Posterior cingulate gyrus (tissue), 11 donors: Measurements from ENCODE around the gene G3BP1.
"Not testable (repeated sequence)": the region's sequence is repeated elsewhere in the genome, so short reads cannot be mapped to it uniquely, and the experiment has no call there.

Experiments
- DNase-seq, 10 donors: peaks; one replicate each; pipeline versions ENCODE4 v3.0.0 to v3.0.0-alpha.2; 2020 to 2021; ENCODE audit warnings: mixed read lengths in 3 of 10
- intact Hi-C: fragments of 100-400 bp; cut with DNase I; formaldehyde crosslinking; loops from one replicate; pipeline ENCODE4 v1.15.1; 2023

The G3BP1 gene

GRCh38 chr5:151771259-151772028 is at the start of gene G3BP1:
G3BP1 (plus strand) TSS chr5:151771954; CDS start chr5:151786621, 14,667 bp downstream.
- intact Hi-C loops = loop anchor here (1.0 kb wide), 1 partner anchor 13 kb away; the partner anchor contains the start of gene ATOX1
- peak; percentile 99 to 100 (median 100) for DNase-seq

DNA sequence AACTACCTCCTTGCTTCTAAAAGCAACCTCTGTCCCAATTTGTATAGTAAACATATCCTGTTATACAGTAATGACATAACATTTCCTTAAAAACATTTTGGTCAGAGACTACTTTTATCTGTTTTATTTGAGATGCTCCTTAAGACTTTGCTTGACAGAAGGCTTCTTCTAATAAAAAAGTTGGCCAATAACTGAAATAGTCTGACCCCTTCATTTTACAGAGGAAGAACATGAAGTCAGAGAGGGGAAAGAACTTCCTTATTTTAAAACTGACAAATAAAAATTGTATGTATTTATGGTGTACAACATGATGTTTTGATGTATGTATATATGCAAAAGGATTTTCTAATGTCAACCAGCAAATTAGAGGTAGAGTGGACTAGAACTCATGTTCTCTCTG is 49.2 kb upstream of the G3BP1 start:
- intact Hi-C loops = loop anchor here (10.0 kb wide), 1 partner anchor 198 kb away; no protein-coding TSS in a partner anchor
- no peak for DNase-seq

GRCh38 chr5:151724360-151724759 is 47.4 kb upstream of the G3BP1 start:
- intact Hi-C loops = loop anchor here (10.0 kb wide), 1 partner anchor 200 kb away; no protein-coding TSS in a partner anchor
- DNase-seq = peak in 3 of 10 donors; percentile 41 to 84 (median 82)

- not testable (repeated sequence) for DNase-seq
- intact Hi-C loops = loop anchor here (10.0 kb wide), 1 partner anchor 205 kb away; no protein-coding TSS in a partner anchor
These were observed 42.2 kb upstream of the G3BP1 start for GRCh38 chr5:151729597-151729996.

DNA sequence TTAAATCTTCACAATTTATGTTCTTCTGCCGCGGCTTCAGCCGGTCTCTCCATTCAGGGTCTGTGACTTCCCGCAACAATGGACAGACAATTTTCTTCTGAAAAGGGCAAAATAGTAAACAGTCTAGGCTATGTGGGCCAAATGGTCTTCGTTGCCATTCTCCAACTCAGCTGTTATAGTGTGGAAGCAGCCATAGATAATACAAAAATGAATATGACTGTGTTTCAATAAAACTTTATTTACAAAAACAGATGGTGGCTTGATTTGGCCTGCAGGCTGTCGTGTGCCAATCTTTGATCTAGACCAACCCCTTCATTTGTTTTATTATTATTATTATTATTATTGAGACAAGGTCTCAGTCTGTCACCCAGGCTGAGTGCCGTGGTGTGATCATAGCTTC is 41.4 kb upstream of the G3BP1 start:
- intact Hi-C loops = no loop called here
- no peak for DNase-seq

DNA sequence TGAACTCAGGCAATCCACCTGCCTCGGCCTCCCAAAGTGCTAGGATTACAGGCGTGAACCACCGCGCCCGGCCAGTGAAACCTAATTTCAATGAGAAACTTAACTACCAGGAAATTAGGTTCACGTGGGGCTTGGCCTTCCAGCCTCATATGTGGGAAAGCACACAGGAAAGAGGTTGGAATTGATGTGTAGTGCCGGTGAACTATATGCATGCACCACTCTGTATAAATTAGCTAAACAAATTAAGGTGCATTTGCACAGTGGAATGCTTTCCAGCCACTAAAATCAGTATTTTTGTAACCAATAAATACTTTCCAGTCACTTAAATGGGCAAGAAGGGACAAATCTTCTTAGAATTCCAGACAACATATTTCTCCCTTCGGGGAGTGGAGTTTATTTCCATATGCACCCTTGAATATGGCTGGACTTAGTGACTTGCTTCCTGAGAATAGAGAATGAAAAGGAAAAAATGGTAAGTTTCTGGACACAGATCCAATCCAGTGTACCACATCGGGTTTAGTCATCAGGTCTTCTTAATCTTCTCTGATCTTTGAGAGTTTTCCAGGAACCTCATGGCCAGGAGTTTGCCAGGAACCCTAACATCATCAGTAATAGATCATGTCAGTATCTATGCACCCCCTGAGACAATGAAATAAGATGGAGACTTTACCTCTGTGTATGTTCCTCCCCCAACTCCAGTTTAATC is 38.2 kb upstream of the G3BP1 start:
- intact Hi-C loops = no loop called here
- peak in 1 of 10 donors; percentile 32 for DNase-seq

- intact Hi-C loops = no loop called here
These were observed 37.7 kb upstream of the G3BP1 start for GRCh38 chr5:151734064-151734408.

GRCh38 chr5:151735646-151736045 is 36.1 kb upstream of the G3BP1 start:
- DNase-seq = no peak
- intact Hi-C loops = no loop called here

More at GRCh38 chr5:151734064-151734408, 37.7 kb upstream of the G3BP1 start:
- no peak for DNase-seq

- intact Hi-C loops = no loop called here
- no peak for DNase-seq
These were observed 34.3 kb upstream of the G3BP1 start for GRCh38 chr5:151737431-151737830.

DNA sequence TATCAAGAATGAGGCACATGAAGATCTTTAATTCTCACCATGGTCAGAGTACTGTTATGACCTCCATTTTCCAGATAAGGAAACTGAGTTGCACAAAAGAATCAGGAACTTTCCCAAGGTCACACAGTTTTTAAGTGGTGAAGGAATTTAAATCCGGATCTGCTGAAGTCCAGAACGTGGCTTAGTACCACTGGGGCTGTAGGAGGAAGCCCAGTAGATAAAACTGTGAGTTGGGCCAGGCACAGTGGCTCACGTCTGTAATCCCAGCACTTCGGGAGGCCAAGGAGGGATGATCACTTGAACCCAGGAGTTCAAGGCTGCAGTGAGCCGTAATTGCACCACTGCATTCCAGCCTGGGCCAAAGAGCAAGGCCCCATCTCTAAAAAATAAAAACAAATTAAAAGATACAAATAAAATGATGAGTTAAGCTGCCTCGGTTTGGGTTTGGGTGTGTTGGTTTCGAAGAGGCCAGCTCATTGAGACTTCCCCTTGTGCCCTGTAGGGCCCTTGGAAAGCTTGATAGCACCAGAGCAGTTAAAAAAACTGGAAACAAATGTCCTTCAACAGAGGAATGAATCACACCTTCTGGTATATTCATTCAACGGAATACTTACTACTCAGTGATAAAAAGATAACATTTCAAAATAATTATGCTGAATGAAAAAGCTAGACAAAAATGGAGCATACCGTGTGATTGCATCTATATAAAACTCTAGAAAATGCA is 33.5 kb upstream of the G3BP1 start:
- no peak for DNase-seq
- intact Hi-C loops = no loop called here

DNA sequence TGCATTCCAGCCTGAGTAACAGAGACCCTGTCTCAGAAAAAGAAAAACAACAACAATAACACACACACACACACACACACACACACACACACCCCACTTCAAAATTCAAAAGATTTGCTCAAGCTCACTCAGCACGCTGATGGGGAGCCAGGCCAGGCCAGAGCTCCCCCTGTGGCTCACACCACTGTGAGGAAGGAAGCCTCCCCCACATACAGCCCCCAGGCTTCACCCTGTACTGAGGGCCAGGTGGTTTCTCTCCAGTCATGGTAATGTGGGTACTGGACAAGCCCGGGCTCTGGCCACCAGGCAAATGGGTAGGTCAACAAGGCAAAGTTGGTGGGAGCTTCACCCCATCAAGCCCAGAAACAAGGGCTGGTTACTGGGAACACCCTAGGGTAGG is 32.4 kb upstream of the G3BP1 start:
- intact Hi-C loops = no loop called here
- DNase-seq = no peak

DNA sequence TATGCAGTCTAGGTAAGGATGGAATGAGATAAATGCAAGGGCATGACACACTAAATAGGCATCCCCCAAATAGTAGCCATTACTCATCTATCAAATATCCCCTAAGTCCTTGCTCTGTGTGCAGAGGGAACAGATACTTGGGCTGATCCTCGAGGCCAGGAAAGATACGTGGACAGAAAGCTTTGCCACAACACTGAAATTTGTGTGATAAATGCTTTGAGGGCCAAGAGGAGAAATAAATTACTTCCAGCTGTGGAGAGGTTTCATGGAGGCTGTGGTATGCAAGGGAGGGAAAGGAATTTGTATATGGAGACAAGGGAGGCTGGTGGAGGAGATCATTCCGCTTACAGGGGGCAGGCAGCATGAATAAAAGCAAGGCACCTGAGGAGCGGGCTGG is 31.8 kb upstream of the G3BP1 start:
- intact Hi-C loops = loop anchor here (1.0 to 2.0 kb wide), 2 partner anchors 81 to 293 kb away; partner anchors contain the start of gene SLC36A1
- DNase-seq = no peak

DNA sequence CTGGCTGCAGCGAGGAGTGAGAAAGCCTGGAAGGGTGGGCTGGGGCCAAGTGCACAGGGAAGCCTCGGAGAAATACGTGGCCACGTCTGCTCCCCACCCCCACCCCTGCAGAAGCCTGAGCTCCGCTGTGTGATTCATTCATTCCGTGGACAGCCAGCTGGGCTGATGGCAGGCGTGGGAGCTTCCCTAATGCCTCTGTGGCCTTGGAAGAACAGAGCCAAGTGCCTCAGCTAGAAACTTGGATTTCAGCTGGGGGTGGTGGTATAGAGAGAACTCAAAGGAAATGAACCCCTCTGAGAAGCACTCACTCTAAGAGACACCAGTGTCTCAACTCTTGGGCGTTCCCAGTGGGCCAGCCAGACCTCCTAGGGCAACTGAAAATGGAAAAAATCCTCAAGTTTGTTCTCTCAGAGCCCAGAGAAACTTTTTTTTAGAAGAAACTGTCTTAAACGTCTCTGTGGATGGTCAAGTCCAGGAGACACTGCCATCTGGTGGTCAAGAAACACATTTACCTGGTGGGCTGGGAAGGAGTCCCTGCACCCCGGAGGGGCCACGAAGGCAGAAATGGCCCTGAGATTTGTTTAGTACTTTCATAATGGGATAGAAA is 31.3 kb upstream of the G3BP1 start:
- intact Hi-C loops = loop anchor here (1.0 to 2.0 kb wide), 2 partner anchors 81 to 294 kb away; partner anchors contain the start of gene SLC36A1
- DNase-seq = peak in 5 of 10 donors; percentile 22 to 58 (median 47)

GRCh38 chr5:151740958-151741373 is 30.8 kb upstream of the G3BP1 start:
- DNase-seq = no peak
- intact Hi-C loops = loop anchor here (1.0 to 2.0 kb wide), 2 partner anchors 82 to 294 kb away; partner anchors contain the start of gene SLC36A1

DNA sequence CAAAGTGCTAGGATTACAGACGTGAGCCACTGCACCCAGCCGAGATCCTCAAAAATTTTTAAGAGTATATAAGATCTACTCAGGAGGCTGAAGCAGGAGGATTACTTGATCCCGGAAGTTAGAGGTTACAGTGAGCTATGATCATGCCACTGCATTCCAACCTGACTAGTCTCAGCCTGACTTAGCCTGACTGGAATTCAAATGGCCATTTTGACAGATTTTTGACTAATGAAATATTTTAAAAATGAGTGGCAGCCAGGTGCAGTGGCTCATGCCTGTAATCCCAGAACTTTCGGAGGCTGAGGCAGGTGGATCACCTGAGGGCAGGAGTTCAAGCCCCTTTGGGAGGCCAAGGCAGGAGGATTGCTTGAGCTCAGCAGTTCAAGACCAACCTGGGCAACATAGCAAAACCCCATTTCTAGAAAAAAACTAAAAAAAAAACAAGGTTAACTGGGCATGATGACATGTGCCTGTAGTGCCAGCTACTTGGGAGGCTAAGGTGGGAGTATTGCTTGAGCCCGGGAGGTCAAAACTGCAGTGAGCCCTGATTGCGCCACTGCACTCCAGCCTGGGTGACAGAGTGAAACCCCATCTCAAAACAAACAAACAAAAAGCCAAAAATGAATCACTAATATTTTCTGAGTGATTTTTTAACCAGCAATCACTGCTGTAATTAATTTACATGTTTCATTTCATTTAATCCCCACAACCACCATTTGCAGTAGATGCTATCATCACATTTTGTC is 29.9 kb upstream of the G3BP1 start:
- intact Hi-C loops = loop anchor here (2.0 kb wide), 1 partner anchor 295 kb away; the partner anchor contains the start of gene SLC36A1
- DNase-seq = no peak

DNA sequence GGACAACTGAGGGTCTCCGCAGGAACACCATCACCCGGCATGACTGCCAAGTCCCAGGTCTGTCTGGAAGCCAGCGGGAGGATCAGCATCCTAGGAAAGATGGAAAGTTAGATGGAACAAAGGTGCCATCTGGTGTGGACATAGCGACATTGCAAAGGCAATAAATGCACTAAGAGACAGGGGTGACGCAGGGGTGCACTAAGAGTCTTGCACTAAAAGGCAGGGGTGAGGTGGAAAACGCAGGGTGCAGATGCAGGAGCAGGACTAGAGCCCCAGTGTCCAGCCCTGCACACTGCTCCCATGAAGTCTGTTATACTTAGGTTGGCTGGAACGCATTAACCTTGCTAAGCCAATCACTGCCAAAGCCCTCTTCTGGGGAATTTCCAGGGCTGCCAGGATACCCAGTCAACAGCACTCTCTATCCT is 28.9 kb upstream of the G3BP1 start:
- DNase-seq = peak in 8 of 10 donors; percentile 40 to 88 (median 56)
- intact Hi-C loops = no loop called here

GRCh38 chr5:151743530-151743929 is 28.2 kb upstream of the G3BP1 start:
- no peak for DNase-seq
- intact Hi-C loops = no loop called here

- DNase-seq = peak; percentile 49 to 96 (median 84)
- intact Hi-C loops = no loop called here
These were observed 26.6 kb upstream of the G3BP1 start for GRCh38 chr5:151745071-151745705.

GRCh38 chr5:151750121-151750520 is 21.6 kb upstream of the G3BP1 start:
- intact Hi-C loops = no loop called here
- no peak for DNase-seq
